Measurements from ENCODE around the gene CRB1.

GRCh38 chr1:197330213-197330612, 62.2 kb downstream of the CRB1 start:
- TF ChIP-seq ATF2 (tag by site-specific recombination; IDR thresholded peaks at IDR 0.05; ENCODE audit: low read depth) (no peak), ZSCAN16 (tag by site-specific recombination; IDR thresholded peaks at IDR 0.05) (no peak), ZNF350 (tag by site-specific recombination; IDR thresholded peaks at IDR 0.05) (no peak), CTCF (tag by site-specific recombination; IDR thresholded peaks at IDR 0.05) (no peak), ZNF785 (tag by site-specific recombination; IDR thresholded peaks at IDR 0.05) (no peak), RBAK (tag by site-specific recombination; IDR thresholded peaks at IDR 0.05) (no peak), KLF17 (tag by site-specific recombination; IDR thresholded peaks at IDR 0.05) (no peak), ZNF274 (IDR thresholded peaks at IDR 0.05; ENCODE audit: low read length) (no peak), ZNF274 (tag by site-specific recombination; IDR thresholded peaks at IDR 0.05; ENCODE audit: borderline replicate concordance) (no peak), ZNF639 (tag by site-specific recombination; IDR thresholded peaks at IDR 0.05) (no peak), KLF8 (tag by site-specific recombination; IDR thresholded peaks at IDR 0.05) (no peak), ZSCAN4 (tag by site-specific recombination; IDR thresholded peaks at IDR 0.05) (no peak), EGR2 (tag by site-specific recombination; IDR thresholded peaks at IDR 0.05; ENCODE audit: low read depth) (no peak)
